Peyer's patch (tissue), 4 donors: Measurements from ENCODE around the gene PTPRJ.

Source experiments
- POLR2A ChIP-seq, 2 donors: fragments of 450-650 bp; IDR thresholded peaks; one replicate each; pipeline ENCODE4 v1.5.1; 2017; ENCODE audit warnings: antibody characterized with exemption in 2 of 2, mild to moderate bottlenecking in 2 of 2, moderate library complexity in 2 of 2
- TF ChIP-seq, protein P1 (sequence below), 6 experiments: fragments of 450-650 bp in 4 of 6; fragments of 200-600 bp in 2 of 6; sonication (generic) in 1 of 6; IDR thresholded peaks; one replicate each; pipeline ENCODE4 v1.5.1; 2017 to 2019; ENCODE audit warnings: antibody characterized with exemption in 6 of 6, mild to moderate bottlenecking in 3 of 6, moderate library complexity in 1 of 6

DNA sequence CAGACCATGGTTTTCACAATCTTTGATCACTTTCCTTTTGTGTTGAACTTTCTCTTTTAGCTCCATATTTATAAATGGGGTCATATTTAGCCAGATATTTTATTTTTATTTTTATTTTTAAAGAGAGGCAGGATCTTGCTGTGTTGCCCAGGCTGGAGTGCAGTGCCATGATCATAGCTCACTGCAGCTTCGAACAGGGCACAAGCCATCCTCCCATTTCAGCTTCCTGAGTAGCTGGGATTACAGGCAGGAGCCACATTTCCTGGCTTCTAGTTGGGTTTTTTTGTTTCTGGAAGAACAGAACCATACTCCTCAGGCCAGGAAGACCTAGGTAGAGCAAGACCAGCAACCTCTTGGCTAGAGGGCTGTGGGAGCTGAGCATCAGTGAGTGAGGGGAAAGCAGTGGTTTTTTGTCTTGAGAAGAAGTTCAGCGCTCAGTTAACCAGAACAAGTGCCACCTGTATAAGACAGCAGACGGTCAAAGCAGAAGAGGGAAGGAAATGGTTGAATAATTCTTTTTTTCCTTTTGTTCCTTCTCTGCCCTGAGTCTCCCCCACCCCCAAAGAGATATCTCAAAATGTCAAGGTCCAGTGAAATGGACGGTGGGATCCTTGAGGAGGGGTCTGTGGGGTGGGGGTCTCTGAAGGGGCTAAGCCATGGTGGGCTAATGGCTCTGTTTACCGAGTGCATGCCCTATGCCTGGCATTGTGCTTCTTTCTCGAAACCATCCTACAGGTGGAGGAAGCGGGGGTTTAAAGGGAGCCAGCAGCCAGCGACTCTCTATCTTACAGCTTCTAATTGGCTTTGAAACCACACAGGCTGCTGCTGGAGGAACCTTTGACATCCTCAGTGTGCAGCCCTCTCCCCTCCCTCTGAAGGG lies 63.0 kb downstream of the PTPRJ start:
- TF ChIP-seq, protein P1, sequence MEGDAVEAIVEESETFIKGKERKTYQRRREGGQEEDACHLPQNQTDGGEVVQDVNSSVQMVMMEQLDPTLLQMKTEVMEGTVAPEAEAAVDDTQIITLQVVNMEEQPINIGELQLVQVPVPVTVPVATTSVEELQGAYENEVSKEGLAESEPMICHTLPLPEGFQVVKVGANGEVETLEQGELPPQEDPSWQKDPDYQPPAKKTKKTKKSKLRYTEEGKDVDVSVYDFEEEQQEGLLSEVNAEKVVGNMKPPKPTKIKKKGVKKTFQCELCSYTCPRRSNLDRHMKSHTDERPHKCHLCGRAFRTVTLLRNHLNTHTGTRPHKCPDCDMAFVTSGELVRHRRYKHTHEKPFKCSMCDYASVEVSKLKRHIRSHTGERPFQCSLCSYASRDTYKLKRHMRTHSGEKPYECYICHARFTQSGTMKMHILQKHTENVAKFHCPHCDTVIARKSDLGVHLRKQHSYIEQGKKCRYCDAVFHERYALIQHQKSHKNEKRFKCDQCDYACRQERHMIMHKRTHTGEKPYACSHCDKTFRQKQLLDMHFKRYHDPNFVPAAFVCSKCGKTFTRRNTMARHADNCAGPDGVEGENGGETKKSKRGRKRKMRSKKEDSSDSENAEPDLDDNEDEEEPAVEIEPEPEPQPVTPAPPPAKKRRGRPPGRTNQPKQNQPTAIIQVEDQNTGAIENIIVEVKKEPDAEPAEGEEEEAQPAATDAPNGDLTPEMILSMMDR (IDR thresholded peaks at IDR 0.05), result no peak
- no peak for TF ChIP-seq POLR2A (IDR thresholded peaks at IDR 0.05)
